GM12878 (cell line): ENCODE results near the gene PFKFB3. TPM values are rescaled to one million over a fixed set of nuclear protein-coding genes. Genes with fewer than 3 reads are reported as not detected.

Experiments used
- ATF2 ChIP-seq: IDR thresholded peaks from 2 replicates; pipeline ENCODE4 v1.6.1; 2012; ENCODE audit warnings: low read length, inconsistent platforms
- BACH1 ChIP-seq: fragments of 450-650 bp; IDR thresholded peaks from 2 replicates; pipeline ENCODE4 v1.6.1; 2017; ENCODE audit warnings: mild to moderate bottlenecking, borderline replicate concordance
- EGR1 ChIP-seq, 2 experiments: IDR thresholded peaks; 1 replicate in 1 of 2; 2 replicates in 1 of 2; pipeline ENCODE4 v1.6.1; 2011 to 2012; ENCODE audit warnings: low read depth in 2 of 2, low read length in 2 of 2, borderline replicate concordance in 1 of 2, mild to moderate bottlenecking in 1 of 2, moderate library complexity in 1 of 2
- ESRRA ChIP-seq: IDR thresholded peaks from 2 replicates; pipeline ENCODE4 v1.6.1; 2012; ENCODE audit warnings: mild to moderate bottlenecking, low read length, improper control_type of control experiment
- FOXK2 ChIP-seq: fragments of 450-650 bp; IDR thresholded peaks from 2 replicates; pipeline ENCODE4 v1.6.1; 2017; ENCODE audit warnings: mild to moderate bottlenecking, moderate library complexity
- HCFC1 ChIP-seq: fragments of 150-350 bp; IDR thresholded peaks from 2 replicates; pipeline ENCODE4 v1.6.1; 2014; ENCODE audit warnings: low read length
- HDAC6 ChIP-seq: fragments of 200-600 bp; sonication (generic); IDR thresholded peaks from one replicate; pipeline ENCODE4 v1.8.0; 2017; ENCODE audit warnings: antibody characterized with exemption; ENCODE audit not compliant: unreplicated experiment
- HDGF ChIP-seq: fragments of 450-650 bp; IDR thresholded peaks from 2 replicates; pipeline ENCODE4 v1.6.1; 2016; ENCODE audit warnings: antibody characterized with exemption
- NFYA ChIP-seq: IDR thresholded peaks from 2 replicates; pipeline ENCODE4 v1.6.1; 2011; ENCODE audit warnings: low read depth, mild to moderate bottlenecking, low read length, improper control_type of control experiment, borderline replicate concordance
- PAX5 ChIP-seq: IDR thresholded peaks from 2 replicates; pipeline ENCODE4 v1.6.1; 2011; ENCODE audit warnings: low read depth, low read length, borderline replicate concordance
- POLR2A ChIP-seq: IDR thresholded peaks from 2 replicates; pipeline ENCODE4 v1.6.1; 2011; ENCODE audit warnings: low read depth, mild to moderate bottlenecking, low read length
- RCOR1 ChIP-seq: conservative IDR thresholded peaks from 2 replicates; pipeline ENCODE4 v1.6.1; 2012; ENCODE audit warnings: low read depth, low read length, improper control_type of control experiment
- SMARCA5 ChIP-seq: fragments of 450-650 bp; IDR thresholded peaks from 2 replicates; pipeline ENCODE4 v1.6.1; 2017; ENCODE audit warnings: mild to moderate bottlenecking
- SREBF2 ChIP-seq: IDR thresholded peaks from 2 replicates; pipeline ENCODE4 v1.6.1; 2012; ENCODE audit warnings: mild to moderate bottlenecking, low read length
- TCF7 ChIP-seq: IDR thresholded peaks from 2 replicates; pipeline ENCODE4 v1.6.1; 2014; ENCODE audit warnings: antibody characterized with exemption, borderline replicate concordance
- ZNF274 ChIP-seq: IDR thresholded peaks from one replicate; pipeline ENCODE4 v1.8.0; 2011; ENCODE audit not compliant: insufficient read length, insufficient read depth
- polyA plus RNA-seq, 11 experiments: library from polyadenylated mRNA; depleted of rRNA in 4 of 11; unstranded in 6 of 11; stranded (reverse) in 5 of 11; fragments of >200 nt; fragmentation: Nextera tagmentation in 4 of 11; fragmentation: Illumina TruSeq in 1 of 11; extraction: Ambion mirVana in 4 of 11; extraction: Trizol in 1 of 11; gene quantifications; 1 replicate in 1 of 11; 2 replicates in 10 of 11; pipeline versions ENCODE4 v1.2.1 to v1.2.3, GENCODE V29; 2011 to 2016; ENCODE audit warnings: inconsistent platforms in 2 of 11, missing spikeins in 2 of 11, low read depth in 1 of 11
- total RNA-seq, 4 experiments: library from RNA; depleted of rRNA in 3 of 4; stranded (reverse); fragments of >200 nt in 3 of 4; fragmentation: Illumina TruSeq in 1 of 4; extraction: Trizol in 1 of 4; gene quantifications; 2 replicates each; pipeline versions ENCODE4 v1.2.1 to v1.2.3, GENCODE V29; 2013 to 2021
- TF ChIP-seq, protein P1 (sequence below): fragments of 450-650 bp; IDR thresholded peaks from 2 replicates; pipeline ENCODE4 v1.6.1; 2017; ENCODE audit warnings: mild to moderate bottlenecking, moderate library complexity
- TF ChIP-seq, protein P2 (sequence below): IDR thresholded peaks from 2 replicates; pipeline ENCODE4 v1.6.1; 2011; ENCODE audit warnings: mild to moderate bottlenecking, low read depth, low read length, moderate library complexity; ENCODE audit not compliant: insufficient replicate concordance
- TF ChIP-seq, protein P3 (sequence below): IDR thresholded peaks from 2 replicates; pipeline ENCODE4 v1.6.1; 2012; ENCODE audit warnings: improper control_type of control experiment, low read depth, low read length; ENCODE audit not compliant: insufficient replicate concordance
- TF ChIP-seq, protein P4 (sequence below): IDR thresholded peaks from 2 replicates; pipeline ENCODE4 v1.6.1; 2011; ENCODE audit warnings: low read depth, mild to moderate bottlenecking, low read length, moderate library complexity, borderline replicate concordance; ENCODE audit errors: extremely low read depth

PFKFB3 gene
- total and polyA plus RNA-seq, 10 of the 15 experiments (the other 5 are each of a cell fraction or from before 2014, with no cell fraction given) = 1.6 to 46.7 (median 13.7) TPM

DNA sequence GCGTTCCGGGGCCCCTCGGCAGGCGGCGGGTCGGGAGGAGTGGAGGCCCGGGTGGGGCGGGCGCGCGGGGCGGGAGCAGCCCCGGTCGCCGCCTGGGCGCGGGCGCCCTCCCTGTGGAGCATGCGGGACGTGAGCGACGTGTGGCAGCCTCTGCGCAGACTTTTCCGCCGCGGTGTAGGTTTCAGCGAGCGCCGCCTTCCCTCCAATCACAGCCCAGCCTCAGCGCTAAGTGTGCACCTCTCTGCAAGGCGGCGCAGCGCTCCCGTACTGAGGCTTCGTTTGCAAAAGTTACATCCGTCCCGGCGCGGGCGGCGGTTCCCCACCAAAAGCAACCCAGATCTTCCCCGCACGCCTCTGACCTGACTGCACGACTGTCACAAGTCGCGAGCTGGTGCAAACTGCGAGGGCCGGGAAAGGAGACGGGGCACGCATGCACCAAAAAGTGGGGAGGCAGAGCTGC, 1.2 kb upstream of the PFKFB3 start (continued):
- TF ChIP-seq, protein P1, sequence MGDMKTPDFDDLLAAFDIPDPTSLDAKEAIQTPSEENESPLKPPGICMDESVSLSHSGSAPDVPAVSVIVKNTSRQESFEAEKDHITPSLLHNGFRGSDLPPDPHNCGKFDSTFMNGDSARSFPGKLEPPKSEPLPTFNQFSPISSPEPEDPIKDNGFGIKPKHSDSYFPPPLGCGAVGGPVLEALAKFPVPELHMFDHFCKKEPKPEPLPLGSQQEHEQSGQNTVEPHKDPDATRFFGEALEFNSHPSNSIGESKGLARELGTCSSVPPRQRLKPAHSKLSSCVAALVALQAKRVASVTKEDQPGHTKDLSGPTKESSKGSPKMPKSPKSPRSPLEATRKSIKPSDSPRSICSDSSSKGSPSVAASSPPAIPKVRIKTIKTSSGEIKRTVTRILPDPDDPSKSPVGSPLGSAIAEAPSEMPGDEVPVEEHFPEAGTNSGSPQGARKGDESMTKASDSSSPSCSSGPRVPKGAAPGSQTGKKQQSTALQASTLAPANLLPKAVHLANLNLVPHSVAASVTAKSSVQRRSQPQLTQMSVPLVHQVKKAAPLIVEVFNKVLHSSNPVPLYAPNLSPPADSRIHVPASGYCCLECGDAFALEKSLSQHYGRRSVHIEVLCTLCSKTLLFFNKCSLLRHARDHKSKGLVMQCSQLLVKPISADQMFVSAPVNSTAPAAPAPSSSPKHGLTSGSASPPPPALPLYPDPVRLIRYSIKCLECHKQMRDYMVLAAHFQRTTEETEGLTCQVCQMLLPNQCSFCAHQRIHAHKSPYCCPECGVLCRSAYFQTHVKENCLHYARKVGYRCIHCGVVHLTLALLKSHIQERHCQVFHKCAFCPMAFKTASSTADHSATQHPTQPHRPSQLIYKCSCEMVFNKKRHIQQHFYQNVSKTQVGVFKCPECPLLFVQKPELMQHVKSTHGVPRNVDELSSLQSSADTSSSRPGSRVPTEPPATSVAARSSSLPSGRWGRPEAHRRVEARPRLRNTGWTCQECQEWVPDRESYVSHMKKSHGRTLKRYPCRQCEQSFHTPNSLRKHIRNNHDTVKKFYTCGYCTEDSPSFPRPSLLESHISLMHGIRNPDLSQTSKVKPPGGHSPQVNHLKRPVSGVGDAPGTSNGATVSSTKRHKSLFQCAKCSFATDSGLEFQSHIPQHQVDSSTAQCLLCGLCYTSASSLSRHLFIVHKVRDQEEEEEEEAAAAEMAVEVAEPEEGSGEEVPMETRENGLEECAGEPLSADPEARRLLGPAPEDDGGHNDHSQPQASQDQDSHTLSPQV = peak; percentile 44; the same call in 1 of the 2 replicates
- no peak for TF ChIP-seq HCFC1
- TF ChIP-seq PAX5 = no peak
- TF ChIP-seq, protein P2, sequence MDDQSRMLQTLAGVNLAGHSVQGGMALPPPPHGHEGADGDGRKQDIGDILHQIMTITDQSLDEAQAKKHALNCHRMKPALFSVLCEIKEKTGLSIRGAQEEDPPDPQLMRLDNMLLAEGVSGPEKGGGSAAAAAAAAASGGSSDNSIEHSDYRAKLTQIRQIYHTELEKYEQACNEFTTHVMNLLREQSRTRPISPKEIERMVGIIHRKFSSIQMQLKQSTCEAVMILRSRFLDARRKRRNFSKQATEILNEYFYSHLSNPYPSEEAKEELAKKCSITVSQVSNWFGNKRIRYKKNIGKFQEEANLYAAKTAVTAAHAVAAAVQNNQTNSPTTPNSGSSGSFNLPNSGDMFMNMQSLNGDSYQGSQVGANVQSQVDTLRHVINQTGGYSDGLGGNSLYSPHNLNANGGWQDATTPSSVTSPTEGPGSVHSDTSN = peak; percentile 76
- TF ChIP-seq ATF2 = no peak
- TF ChIP-seq SMARCA5 = peak; percentile 43; the same call in 1 of the 2 replicates
- peak; percentile 71; the same call in 1 of the 2 replicates for TF ChIP-seq BACH1
- TF ChIP-seq, protein P3, sequence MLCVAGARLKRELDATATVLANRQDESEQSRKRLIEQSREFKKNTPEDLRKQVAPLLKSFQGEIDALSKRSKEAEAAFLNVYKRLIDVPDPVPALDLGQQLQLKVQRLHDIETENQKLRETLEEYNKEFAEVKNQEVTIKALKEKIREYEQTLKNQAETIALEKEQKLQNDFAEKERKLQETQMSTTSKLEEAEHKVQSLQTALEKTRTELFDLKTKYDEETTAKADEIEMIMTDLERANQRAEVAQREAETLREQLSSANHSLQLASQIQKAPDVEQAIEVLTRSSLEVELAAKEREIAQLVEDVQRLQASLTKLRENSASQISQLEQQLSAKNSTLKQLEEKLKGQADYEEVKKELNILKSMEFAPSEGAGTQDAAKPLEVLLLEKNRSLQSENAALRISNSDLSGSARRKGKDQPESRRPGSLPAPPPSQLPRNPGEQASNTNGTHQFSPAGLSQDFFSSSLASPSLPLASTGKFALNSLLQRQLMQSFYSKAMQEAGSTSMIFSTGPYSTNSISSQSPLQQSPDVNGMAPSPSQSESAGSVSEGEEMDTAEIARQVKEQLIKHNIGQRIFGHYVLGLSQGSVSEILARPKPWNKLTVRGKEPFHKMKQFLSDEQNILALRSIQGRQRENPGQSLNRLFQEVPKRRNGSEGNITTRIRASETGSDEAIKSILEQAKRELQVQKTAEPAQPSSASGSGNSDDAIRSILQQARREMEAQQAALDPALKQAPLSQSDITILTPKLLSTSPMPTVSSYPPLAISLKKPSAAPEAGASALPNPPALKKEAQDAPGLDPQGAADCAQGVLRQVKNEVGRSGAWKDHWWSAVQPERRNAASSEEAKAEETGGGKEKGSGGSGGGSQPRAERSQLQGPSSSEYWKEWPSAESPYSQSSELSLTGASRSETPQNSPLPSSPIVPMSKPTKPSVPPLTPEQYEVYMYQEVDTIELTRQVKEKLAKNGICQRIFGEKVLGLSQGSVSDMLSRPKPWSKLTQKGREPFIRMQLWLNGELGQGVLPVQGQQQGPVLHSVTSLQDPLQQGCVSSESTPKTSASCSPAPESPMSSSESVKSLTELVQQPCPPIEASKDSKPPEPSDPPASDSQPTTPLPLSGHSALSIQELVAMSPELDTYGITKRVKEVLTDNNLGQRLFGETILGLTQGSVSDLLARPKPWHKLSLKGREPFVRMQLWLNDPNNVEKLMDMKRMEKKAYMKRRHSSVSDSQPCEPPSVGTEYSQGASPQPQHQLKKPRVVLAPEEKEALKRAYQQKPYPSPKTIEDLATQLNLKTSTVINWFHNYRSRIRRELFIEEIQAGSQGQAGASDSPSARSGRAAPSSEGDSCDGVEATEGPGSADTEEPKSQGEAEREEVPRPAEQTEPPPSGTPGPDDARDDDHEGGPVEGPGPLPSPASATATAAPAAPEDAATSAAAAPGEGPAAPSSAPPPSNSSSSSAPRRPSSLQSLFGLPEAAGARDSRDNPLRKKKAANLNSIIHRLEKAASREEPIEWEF = no peak
- no peak for TF ChIP-seq SREBF2
- no peak for TF ChIP-seq TCF7
- TF ChIP-seq ZNF274 = no peak
- peak; percentile 68 for TF ChIP-seq POLR2A
- TF ChIP-seq EGR1 (IDR thresholded peaks at IDR 0.05; ENCODE audit: borderline replicate concordance in 1 of 2, low read depth in 2 of 2, low read length in 2 of 2) = no peak
- TF ChIP-seq, protein P4, sequence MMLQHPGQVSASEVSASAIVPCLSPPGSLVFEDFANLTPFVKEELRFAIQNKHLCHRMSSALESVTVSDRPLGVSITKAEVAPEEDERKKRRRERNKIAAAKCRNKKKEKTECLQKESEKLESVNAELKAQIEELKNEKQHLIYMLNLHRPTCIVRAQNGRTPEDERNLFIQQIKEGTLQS = no peak
- no peak for TF ChIP-seq ESRRA
- no peak for TF ChIP-seq RCOR1
- no peak for TF ChIP-seq HDGF
- no peak for TF ChIP-seq NFYA
- no peak for TF ChIP-seq HDAC6
- no peak for TF ChIP-seq FOXK2
